Body of pancreas (tissue), 4 donors: ENCODE measurements around the gene SLC30A3. TPM values are rescaled to one million over a fixed set of nuclear protein-coding genes. Genes with fewer than 3 reads are reported as not detected.

Experiments
- ATAC-seq: fragments of 150-250 bp; one replicate; pipeline ENCODE4 v1.9.1; 2016
- DNase-seq, 4 donors: peaks; one replicate each; pipeline ENCODE4 v3.0.0-alpha.2; 2019
- H3K27ac ChIP-seq, 4 donors: fragments of 200-600 bp; sonication (generic); 1 replicate in 3 of 4; 2 replicates in 1 of 4; pipeline versions ENCODE4 v1.5.1 to v1.6.1; 2016 to 2019; ENCODE audit warnings: mild to moderate bottlenecking in 1 of 4, mixed read lengths in 1 of 4, moderate library complexity in 1 of 4
- H3K27me3 ChIP-seq, 2 donors: fragments of 200-600 bp; sonication (generic); one replicate each; pipeline ENCODE4 v1.6.0; 2016; ENCODE audit warnings: mild to moderate bottlenecking in 1 of 2
- H3K36me3 ChIP-seq, 2 donors: fragments of 200-600 bp; sonication (generic); replicated peaks in 1 of 2; 2 replicates each; pipeline ENCODE4 v1.5.1; 2016; ENCODE audit warnings: low read depth in 2 of 2; ENCODE audit not compliant: insufficient read depth in 1 of 2
- H3K4me1 ChIP-seq: fragments of 200-600 bp; sonication (generic); one replicate; pipeline ENCODE4 v1.6.0; 2016
- H3K4me3 ChIP-seq, 2 donors: fragments of 200-600 bp; sonication (generic); 1 replicate in 1 of 2; 2 replicates in 1 of 2; pipeline ENCODE4 v1.5.1; 2016 to 2019
- H3K9me3 ChIP-seq, 3 donors: fragments of 200-600 bp; sonication (generic); 1 replicate in 2 of 3; 2 replicates in 1 of 3; pipeline ENCODE4 v1.5.1; 2016
- POLR2A ChIP-seq, 3 donors: fragments of 450-650 bp; IDR thresholded peaks; one replicate each; pipeline ENCODE4 v1.6.1; 2016; ENCODE audit warnings: antibody characterized with exemption in 3 of 3, mild to moderate bottlenecking in 2 of 3
- WGBS, 2 donors: methylation state at CpG; one replicate each; pipeline ENCODE4 v1.1.5; 2017; 5-methylcytosine and 5-hydroxymethylcytosine counted together
- intact Hi-C: fragments of 100-400 bp; cut with DNase I; formaldehyde crosslinking; loops from one replicate; pipeline ENCODE4 v1.15.1; 2023
- total RNA-seq, 2 donors: library from RNA; depleted of rRNA; stranded (reverse); fragments of >200 nt; gene quantifications; one replicate each; pipeline ENCODE4 v1.1.0, GENCODE V29; 2016
- TF ChIP-seq, protein P1 (sequence below), 7 experiments: fragments of 450-650 bp in 4 of 7; fragments of 200-600 bp in 3 of 7; sonication (generic) in 3 of 7; IDR thresholded peaks; one replicate each; pipeline ENCODE4 v1.5.1; 2016 to 2019; ENCODE audit warnings: antibody characterized with exemption in 7 of 7

SLC30A3 gene
- total RNA-seq, 2 donors from 2014 or later = not detected

DNA sequence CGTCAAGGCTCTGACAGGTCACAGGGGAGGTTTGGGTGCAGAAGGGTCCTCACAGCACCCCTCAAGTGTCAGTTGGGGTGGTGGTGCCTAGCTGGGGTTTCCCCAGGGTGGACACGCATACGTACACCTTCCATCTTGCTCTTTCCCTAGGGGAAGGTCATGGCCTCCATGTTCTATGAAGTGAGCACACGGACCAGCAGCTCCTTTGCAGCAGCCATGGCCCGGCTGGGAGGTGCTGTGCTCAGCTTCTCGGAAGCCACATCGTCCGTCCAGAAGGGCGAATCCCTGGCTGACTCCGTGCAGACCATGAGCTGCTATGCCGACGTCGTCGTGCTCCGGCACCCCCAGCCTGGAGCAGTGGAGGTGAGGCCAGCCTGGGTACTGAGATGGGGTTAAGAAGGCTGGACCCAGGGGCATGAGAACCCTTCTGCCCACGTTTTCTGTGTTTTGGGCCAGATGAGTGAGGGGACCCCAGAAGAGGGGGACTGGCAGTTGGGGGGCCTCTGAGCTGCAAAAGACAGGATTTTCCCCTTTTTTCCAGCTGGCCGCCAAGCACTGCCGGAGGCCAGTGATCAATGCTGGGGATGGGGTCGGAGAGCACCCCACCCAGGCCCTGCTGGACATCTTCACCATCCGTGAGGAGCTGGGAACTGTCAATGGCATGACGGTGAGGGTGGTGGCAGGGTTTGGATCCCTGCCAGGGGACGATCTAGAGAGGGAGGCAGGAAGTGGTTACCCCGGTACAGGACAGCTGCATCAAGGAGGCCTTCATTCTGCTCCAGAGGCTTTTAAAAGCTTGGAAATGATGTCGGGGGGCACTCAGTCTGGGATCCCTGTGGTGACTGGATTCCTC lies 20.9 kb downstream of the SLC30A3 start:
- intact Hi-C loops = no loop called here
- TF ChIP-seq, protein P1, sequence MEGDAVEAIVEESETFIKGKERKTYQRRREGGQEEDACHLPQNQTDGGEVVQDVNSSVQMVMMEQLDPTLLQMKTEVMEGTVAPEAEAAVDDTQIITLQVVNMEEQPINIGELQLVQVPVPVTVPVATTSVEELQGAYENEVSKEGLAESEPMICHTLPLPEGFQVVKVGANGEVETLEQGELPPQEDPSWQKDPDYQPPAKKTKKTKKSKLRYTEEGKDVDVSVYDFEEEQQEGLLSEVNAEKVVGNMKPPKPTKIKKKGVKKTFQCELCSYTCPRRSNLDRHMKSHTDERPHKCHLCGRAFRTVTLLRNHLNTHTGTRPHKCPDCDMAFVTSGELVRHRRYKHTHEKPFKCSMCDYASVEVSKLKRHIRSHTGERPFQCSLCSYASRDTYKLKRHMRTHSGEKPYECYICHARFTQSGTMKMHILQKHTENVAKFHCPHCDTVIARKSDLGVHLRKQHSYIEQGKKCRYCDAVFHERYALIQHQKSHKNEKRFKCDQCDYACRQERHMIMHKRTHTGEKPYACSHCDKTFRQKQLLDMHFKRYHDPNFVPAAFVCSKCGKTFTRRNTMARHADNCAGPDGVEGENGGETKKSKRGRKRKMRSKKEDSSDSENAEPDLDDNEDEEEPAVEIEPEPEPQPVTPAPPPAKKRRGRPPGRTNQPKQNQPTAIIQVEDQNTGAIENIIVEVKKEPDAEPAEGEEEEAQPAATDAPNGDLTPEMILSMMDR (IDR thresholded peaks at IDR 0.05) = no peak
- TF ChIP-seq POLR2A (IDR thresholded peaks at IDR 0.05) = no peak
- no peak overlapping the region for H3K27ac ChIP-seq
- no peaks in the 10 kb centered on the region for H3K4me1 ChIP-seq
- 78 to 85% methylated on average over 12 to 22 of the region's 24 CpGs for WGBS, 2 donors
- peaks cover 12 to 33% of the 10 kb centered on the region in 2 donors for H3K36me3 ChIP-seq
- no peaks in the 10 kb centered on the region for H3K27me3 ChIP-seq
- no peak for ATAC-seq
- no peak overlapping the region for H3K4me3 ChIP-seq
- no peak for DNase-seq
- H3K9me3 ChIP-seq = no peaks in the 10 kb centered on the region

DNA sequence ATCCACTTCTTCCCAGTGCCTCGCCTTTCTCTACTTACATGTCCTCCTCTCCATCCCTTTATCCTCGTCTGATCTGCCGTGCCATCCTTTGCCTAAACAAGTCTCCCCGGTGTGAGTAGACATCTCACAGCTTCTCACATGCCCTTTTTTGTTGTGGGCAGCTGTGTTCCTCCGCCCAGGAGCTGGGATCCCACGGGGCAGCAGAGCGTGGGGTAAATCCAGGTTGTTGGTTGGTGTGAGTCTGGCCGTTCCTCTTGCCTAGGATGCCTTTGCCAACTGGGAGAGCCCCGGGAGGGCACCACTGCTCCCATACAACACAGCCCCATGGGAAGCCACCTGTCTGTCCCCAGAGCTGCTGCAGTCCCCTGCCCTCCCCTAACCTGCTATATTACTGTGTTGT lies 22.4 kb downstream of the SLC30A3 start:
- H3K4me3 ChIP-seq = no peak overlapping the region
- WGBS, 2 donors = 87 to 91% methylated on average over 8 to 9 of the region's 9 CpGs
- no peak overlapping the region for H3K27ac ChIP-seq
- no peak for ATAC-seq
- no peaks in the 10 kb centered on the region for H3K4me1 ChIP-seq
- peaks cover 13 to 42% of the 10 kb centered on the region in 2 donors for H3K36me3 ChIP-seq
- H3K9me3 ChIP-seq = no peaks in the 10 kb centered on the region
- TF ChIP-seq POLR2A (IDR thresholded peaks at IDR 0.05) = no peak
- TF ChIP-seq, protein P1 (IDR thresholded peaks at IDR 0.05) = no peak
- no peak for DNase-seq
- no peaks in the 10 kb centered on the region for H3K27me3 ChIP-seq
- intact Hi-C loops = no loop called here

DNA sequence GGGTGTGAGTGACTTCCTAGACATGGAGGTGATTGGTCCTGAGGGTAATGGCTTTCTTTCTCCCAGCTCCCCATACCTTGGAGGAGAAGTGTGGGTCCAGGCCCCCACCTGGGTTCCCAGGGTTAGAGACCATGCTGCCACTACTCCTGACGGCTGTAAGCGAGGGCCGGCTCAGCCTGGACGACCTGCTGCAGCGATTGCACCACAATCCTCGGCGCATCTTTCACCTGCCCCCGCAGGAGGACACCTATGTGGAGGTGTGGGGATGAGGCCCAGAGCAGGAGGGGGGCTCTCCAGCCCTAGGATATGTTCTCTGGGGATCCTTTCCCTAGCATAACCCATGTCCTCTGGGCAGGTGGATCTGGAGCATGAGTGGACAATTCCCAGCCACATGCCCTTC lies 23.9 kb downstream of the SLC30A3 start:
- H3K27ac ChIP-seq = no peak overlapping the region
- intact Hi-C loops = no loop called here
- ATAC-seq = no peak
- TF ChIP-seq, protein P1 (IDR thresholded peaks at IDR 0.05) = no peak
- TF ChIP-seq POLR2A (IDR thresholded peaks at IDR 0.05) = no peak
- H3K36me3 ChIP-seq = peaks cover 18 to 51% of the 10 kb centered on the region in 2 donors
- no peaks in the 10 kb centered on the region for H3K9me3 ChIP-seq
- no peaks in the 10 kb centered on the region for H3K4me1 ChIP-seq
- DNase-seq = no peak
- 90 to 100% methylated on average over 1 to 8 of the region's 8 CpGs for WGBS, 2 donors
- H3K4me3 ChIP-seq = no peak overlapping the region
- H3K27me3 ChIP-seq = no peaks in the 10 kb centered on the region

DNA sequence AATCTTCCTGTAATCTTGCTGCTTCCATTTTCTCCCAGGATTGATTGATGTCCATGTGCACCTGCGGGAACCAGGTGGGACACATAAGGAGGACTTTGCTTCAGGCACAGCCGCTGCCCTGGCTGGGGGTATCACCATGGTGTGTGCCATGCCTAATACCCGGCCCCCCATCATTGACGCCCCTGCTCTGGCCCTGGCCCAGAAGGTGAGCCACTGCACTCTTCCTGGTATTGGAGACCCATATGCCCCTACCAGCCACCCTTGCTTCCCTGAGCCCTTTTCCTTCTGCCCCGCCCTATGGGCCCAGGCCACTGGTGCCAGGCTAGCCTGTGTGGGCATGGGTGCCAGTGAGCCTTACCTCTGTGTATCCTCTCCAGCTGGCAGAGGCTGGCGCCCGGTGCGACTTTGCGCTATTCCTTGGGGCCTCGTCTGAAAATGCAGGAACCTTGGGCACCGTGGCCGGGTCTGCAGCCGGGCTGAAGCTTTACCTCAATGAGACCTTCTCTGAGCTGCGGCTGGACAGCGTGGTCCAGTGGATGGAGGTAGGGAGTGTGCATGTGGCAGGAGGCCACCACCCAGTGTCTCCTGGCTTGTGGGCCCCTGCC lies 25.4 kb downstream of the SLC30A3 start:
- Histone ChIP-seq H3K27ac (no peak overlapping the region), H3K36me3 (peaks cover 19 to 51% of the 10 kb centered on the region in 2 donors), H3K9me3 (no peaks in the 10 kb centered on the region), H3K4me3 (no peak overlapping the region), H3K4me1 (no peaks in the 10 kb centered on the region), H3K27me3 (no peaks in the 10 kb centered on the region)
- TF ChIP-seq POLR2A (IDR thresholded peaks at IDR 0.05) = no peak
- DNase-seq (no peak), ATAC-seq (no peak)
- intact Hi-C loops = no loop called here
- WGBS, 2 donors = 94 to 95% methylated on average over 10 to 15 of the region's 15 CpGs

DNA sequence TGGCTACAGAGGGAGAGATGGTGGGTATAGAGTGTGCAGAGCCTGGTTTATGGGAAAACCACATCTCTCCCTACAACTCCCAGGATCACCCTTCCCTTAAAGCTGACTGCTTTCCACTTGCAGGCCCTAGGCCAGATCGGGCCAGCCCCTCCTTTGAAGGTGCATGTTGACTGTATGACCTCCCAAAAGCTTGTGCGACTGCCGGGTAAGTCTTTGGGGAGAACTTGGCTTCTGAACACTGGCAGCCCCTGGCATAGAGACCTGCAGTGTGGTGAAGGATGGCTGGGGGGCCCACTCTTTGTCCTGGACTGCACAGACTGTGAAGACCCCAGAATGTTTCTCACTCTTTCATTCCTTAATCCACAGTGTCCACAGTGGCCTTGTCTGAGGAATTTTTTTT lies 26.2 kb downstream of the SLC30A3 start:
- no peak for ATAC-seq
- WGBS, 2 donors = 88 to 91% methylated on average over 3 of the region's 3 CpGs
- Histone ChIP-seq H3K36me3 (peaks cover 21 to 57% of the 10 kb centered on the region in 2 donors), H3K4me3 (no peak overlapping the region), H3K27ac (no peak overlapping the region), H3K9me3 (no peaks in the 10 kb centered on the region), H3K27me3 (no peaks in the 10 kb centered on the region), H3K4me1 (no peaks in the 10 kb centered on the region)
- intact Hi-C loops = no loop called here
- no peak for TF ChIP-seq POLR2A (IDR thresholded peaks at IDR 0.05)
- TF ChIP-seq, protein P1 (IDR thresholded peaks at IDR 0.05) = no peak
- no peak for DNase-seq
